Astrocyte of the spinal cord (primary cell): ENCODE results near the gene MAML3.

Source experiments
- DNase-seq: peaks from one replicate; pipeline ENCODE4 v3.0.0; 2011; ENCODE audit warnings: low read depth, low spot score
- H3K4me3 ChIP-seq: 2 replicates; pipeline ENCODE4 v1.5.1; 2011; ENCODE audit warnings: low read depth, mild to moderate bottlenecking, low read length, moderate library complexity
- CTCF ChIP-seq: IDR thresholded peaks from 2 replicates; pipeline ENCODE4 v1.5.1; 2012; ENCODE audit warnings: low read depth, mild to moderate bottlenecking, low read length, inconsistent platforms
- in situ Hi-C: cut with HindIII; loops from 2 replicates; pipeline ENCODE4 v1.10.0; 2017; ENCODE audit warnings: low sequenced_read_pairs

The MAML3 gene

GRCh38 chr4:139958739-139959098 lies 195.3 kb downstream of the MAML3 start:
- in situ Hi-C loops = no loop called here
- DNase-seq = no peak
- TF ChIP-seq CTCF = no peak
- no peak overlapping the region for H3K4me3 ChIP-seq

GRCh38 chr4:139957986-139958738 lies 195.8 kb downstream of the MAML3 start:
- H3K4me3 ChIP-seq = no peak overlapping the region
- TF ChIP-seq CTCF = no peak
- DNase-seq = no peak
- in situ Hi-C loops = no loop called here

GRCh38 chr4:139957065-139957464 lies 196.9 kb downstream of the MAML3 start:
- DNase-seq = no peak
- no peak for TF ChIP-seq CTCF
- in situ Hi-C loops = no loop called here
- H3K4me3 ChIP-seq = no peak overlapping the region

GRCh38 chr4:139956507-139957017 lies 197.4 kb downstream of the MAML3 start:
- no peak for DNase-seq
- in situ Hi-C loops = no loop called here
- H3K4me3 ChIP-seq = no peak overlapping the region
- TF ChIP-seq CTCF = no peak

- no peak for TF ChIP-seq CTCF
- in situ Hi-C loops = no loop called here
- no peak for DNase-seq
- H3K4me3 ChIP-seq = no peak overlapping the region
Measured at GRCh38 chr4:139955600-139955999, 198.4 kb downstream of the MAML3 start.

GRCh38 chr4:139954512-139954911 lies 199.5 kb downstream of the MAML3 start:
- TF ChIP-seq CTCF = no peak
- in situ Hi-C loops = no loop called here

More at GRCh38 chr4:139954512-139954911, 199.5 kb downstream of the MAML3 start:
- H3K4me3 ChIP-seq = no peak overlapping the region
- DNase-seq = no peak
